ENCODE data around the gene VAV1. TPM values are rescaled to one million over a fixed set of nuclear protein-coding genes. Genes with fewer than 3 reads are reported as not detected.

Gene VAV1
- total and polyA plus RNA-seq, 2 of the 13 experiments (the other 11 are each of a cell fraction or from before 2014, with no cell fraction given) = not detected

GRCh38 chr19:6888967-6889366, 116.5 kb downstream of the VAV1 start (continued):
- TF ChIP-seq ZHX2 (IDR thresholded peaks at IDR 0.05; ENCODE audit: low read depth) (no peak), ZHX2 (CRISPR knock-in tag; IDR thresholded peaks at IDR 0.05; ENCODE audit: borderline replicate concordance) (no peak), HNRNPLL (IDR thresholded peaks at IDR 0.05; ENCODE audit: low read depth, low read length, poor library complexity, severe bottlenecking) (no peak), ZMYM3 (CRISPR knock-in tag; IDR thresholded peaks at IDR 0.05) (no peak), DR1 (CRISPR knock-in tag; IDR thresholded peaks at IDR 0.05) (no peak), LBX2 (CRISPR knock-in tag; IDR thresholded peaks at IDR 0.05; ENCODE audit: borderline replicate concordance) (no peak), GFI1 (CRISPR knock-in tag; IDR thresholded peaks at IDR 0.05; ENCODE audit: borderline replicate concordance) (no peak), RFX1 (IDR thresholded peaks at IDR 0.05) (no peak), ZNF432 (CRISPR knock-in tag; IDR thresholded peaks at IDR 0.05; ENCODE audit: borderline replicate concordance) (no peak), ZNF543 (CRISPR knock-in tag; IDR thresholded peaks at IDR 0.05) (no peak), YEATS4 (CRISPR knock-in tag; IDR thresholded peaks at IDR 0.05; ENCODE audit: borderline replicate concordance) (no peak), ZMYM2 (CRISPR knock-in tag; IDR thresholded peaks at IDR 0.05) (no peak), TOPORS (CRISPR knock-in tag; IDR thresholded peaks at IDR 0.05) (no peak), CENPX (CRISPR knock-in tag; IDR thresholded peaks at IDR 0.05) (no peak), ZNF788 (CRISPR knock-in tag; IDR thresholded peaks at IDR 0.05; ENCODE audit: borderline replicate concordance) (no peak), CBX2 (IDR thresholded peaks at IDR 0.05; ENCODE audit: low read depth, low read length) (no peak), CBX2 (CRISPR knock-in tag; IDR thresholded peaks at IDR 0.05; ENCODE audit: low read depth) (no peak), ZNF282 (IDR thresholded peaks at IDR 0.05; ENCODE audit: partially characterized antibody) (peak; percentile 55), SKI (IDR thresholded peaks at IDR 0.05; ENCODE audit: partially characterized antibody) (no peak), ZNF530 (CRISPR knock-in tag; IDR thresholded peaks at IDR 0.05; ENCODE audit: low read depth) (no peak), PLRG1 (conservative IDR thresholded peaks at IDR 0.05) (no peak; the same call in 1 of the 2 replicates), ATM (IDR thresholded peaks at IDR 0.05; ENCODE audit: borderline replicate concordance) (0 out of 2 replicates have a peak, but pooled peaks have one; percentile 16), RBAK (CRISPR knock-in tag; IDR thresholded peaks at IDR 0.05) (no peak), SOX6 (IDR thresholded peaks at IDR 0.05) (0 out of 2 replicates have a peak, but pooled peaks have one; percentile 28), SOX6 (CRISPR knock-in tag; IDR thresholded peaks at IDR 0.05) (no peak), TEAD3 (CRISPR knock-in tag; optimal IDR thresholded peaks at IDR 0.05; ENCODE audit: borderline replicate concordance) (no peak), THRA (CRISPR knock-in tag; IDR thresholded peaks at IDR 0.05; ENCODE audit: borderline replicate concordance) (no peak)
